IPS DF 4.7 (cell line): ENCODE results near the gene FABP1.

Experiments
- DNase-seq: peaks from one replicate; pipeline ENCODE4 v3.0.0-alpha.2; 2013; ENCODE audit warnings: low spot score; ENCODE audit errors: extremely low read depth

FABP1 gene

GRCh38 chr2:88137833-88138232 is 10.0 kb upstream of the FABP1 start:
- no peak for DNase-seq

- no peak for DNase-seq
These were observed 9.0 kb upstream of the FABP1 start for GRCh38 chr2:88136817-88137216.

- DNase-seq, result no peak
These were observed 6.0 kb upstream of the FABP1 start for GRCh38 chr2:88133875-88134274.

GRCh38 chr2:88131999-88132368 is 4.1 kb upstream of the FABP1 start:
- no peak for DNase-seq

GRCh38 chr2:88131201-88131998 is 3.5 kb upstream of the FABP1 start:
- DNase-seq, result no peak

GRCh38 chr2:88129313-88129959 is 1.6 kb upstream of the FABP1 start:
- no peak for DNase-seq

GRCh38 chr2:88128654-88129312 is 921 bp upstream of the FABP1 start:
- no peak for DNase-seq

- DNase-seq, result no peak
These were observed 299 bp downstream of the FABP1 start for GRCh38 chr2:88127638-88127887.

GRCh38 chr2:88126772-88127637 is 857 bp downstream of the FABP1 start:
- DNase-seq, result no peak

GRCh38 chr2:88125924-88126771 is 1.7 kb downstream of the FABP1 start:
- DNase-seq, result no peak

- DNase-seq, result no peak
These were observed 2.4 kb downstream of the FABP1 start for GRCh38 chr2:88125344-88125923.

GRCh38 chr2:88123975-88124917 is 3.6 kb downstream of the FABP1 start:
- no peak for DNase-seq

- no peak for DNase-seq
These were observed 4.5 kb downstream of the FABP1 start for GRCh38 chr2:88123164-88123974.

GRCh38 chr2:88122141-88122884 is 5.5 kb downstream of the FABP1 start:
- DNase-seq, result no peak

GRCh38 chr2:88121678-88122077 is 6.2 kb downstream of the FABP1 start:
- no peak for DNase-seq

- no peak for DNase-seq
These were observed 9.9 kb downstream of the FABP1 start for GRCh38 chr2:88117973-88118372.

- no peak for DNase-seq
These were observed 11.0 kb downstream of the FABP1 start for GRCh38 chr2:88116669-88117432.
